IPS-20b (cell line): ENCODE measurements around the gene SND1.

ENCODE experiments used
- H3K27ac ChIP-seq: one replicate; pipeline ENCODE4 v1.5.1; 2013; ENCODE audit warnings: low read length
- H3K27me3 ChIP-seq: 2 replicates; pipeline ENCODE4 v1.6.1; 2013; ENCODE audit warnings: mild to moderate bottlenecking, low read length, inconsistent platforms; ENCODE audit not compliant: insufficient read depth
- H3K36me3 ChIP-seq: 2 replicates; pipeline ENCODE4 v1.6.1; 2013; ENCODE audit warnings: low read depth, mild to moderate bottlenecking, inconsistent platforms, low read length, moderate library complexity; ENCODE audit not compliant: insufficient read depth
- H3K4me1 ChIP-seq: 2 replicates; pipeline ENCODE4 v1.6.1; 2013; ENCODE audit warnings: mild to moderate bottlenecking, control low read depth, inconsistent platforms, low read length, moderate library complexity; ENCODE audit not compliant: insufficient read depth
- H3K4me3 ChIP-seq: 2 replicates; pipeline ENCODE4 v1.5.1; 2013; ENCODE audit warnings: mild to moderate bottlenecking, low read length, inconsistent platforms
- H3K9ac ChIP-seq: 2 replicates; pipeline ENCODE4 v1.6.1; 2013; ENCODE audit warnings: low read depth, mild to moderate bottlenecking, inconsistent platforms, low read length, moderate library complexity
- H3K9me3 ChIP-seq: 2 replicates; pipeline ENCODE4 v1.6.1; 2013; ENCODE audit warnings: mild to moderate bottlenecking, low read depth, low read length, inconsistent platforms; ENCODE audit not compliant: insufficient read depth

SND1 gene

DNA sequence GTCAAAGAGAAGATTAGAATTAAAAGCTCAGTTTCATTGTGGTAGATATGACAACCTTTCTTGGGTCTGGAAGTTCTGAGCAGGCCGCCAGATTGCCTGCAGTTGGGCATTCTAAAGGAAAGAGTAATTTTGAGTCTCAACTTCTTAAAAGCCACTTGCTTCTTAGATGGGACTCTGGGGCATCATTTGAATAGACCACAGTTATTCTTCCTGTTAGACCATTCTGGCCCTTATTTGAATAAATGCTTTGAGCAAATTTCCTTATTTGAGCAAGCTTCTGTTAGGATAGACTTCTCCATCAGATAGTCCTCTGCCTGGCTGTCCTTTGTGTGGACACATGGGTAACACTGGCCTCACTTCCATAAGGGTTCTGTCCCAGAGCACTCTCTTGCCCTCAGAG, 40.2 kb downstream of the SND1 start:
- no peaks in the 10 kb centered on the region for H3K9me3 ChIP-seq
- peaks cover 88% of the 10 kb centered on the region for H3K36me3 ChIP-seq
- no peak overlapping the region for H3K9ac ChIP-seq
- no peaks in the 10 kb centered on the region for H3K27me3 ChIP-seq
- no peaks in the 10 kb centered on the region for H3K4me1 ChIP-seq
- no peak overlapping the region for H3K27ac ChIP-seq
- H3K4me3 ChIP-seq, result no peak overlapping the region

DNA sequence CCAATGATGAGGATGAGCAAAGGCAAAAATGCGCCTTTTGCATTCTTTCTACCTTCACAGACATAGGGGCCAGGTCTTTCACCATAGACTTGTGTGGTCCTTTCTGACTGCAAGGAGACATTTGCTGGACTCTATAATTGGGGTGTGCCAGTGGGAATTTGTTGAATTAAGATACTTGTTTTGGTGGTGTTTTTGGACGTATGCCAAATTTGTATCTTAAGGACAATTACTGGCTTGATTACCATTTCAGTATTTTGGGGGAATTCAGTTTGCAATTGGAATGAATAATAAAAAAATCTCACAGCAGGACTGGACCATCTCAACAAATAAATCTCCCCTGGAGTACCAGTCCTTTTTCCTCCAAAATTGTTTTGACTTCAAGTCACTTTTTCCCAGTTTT, 47.9 kb downstream of the SND1 start:
- H3K36me3 ChIP-seq, result peaks cover 99% of the 10 kb centered on the region

DNA sequence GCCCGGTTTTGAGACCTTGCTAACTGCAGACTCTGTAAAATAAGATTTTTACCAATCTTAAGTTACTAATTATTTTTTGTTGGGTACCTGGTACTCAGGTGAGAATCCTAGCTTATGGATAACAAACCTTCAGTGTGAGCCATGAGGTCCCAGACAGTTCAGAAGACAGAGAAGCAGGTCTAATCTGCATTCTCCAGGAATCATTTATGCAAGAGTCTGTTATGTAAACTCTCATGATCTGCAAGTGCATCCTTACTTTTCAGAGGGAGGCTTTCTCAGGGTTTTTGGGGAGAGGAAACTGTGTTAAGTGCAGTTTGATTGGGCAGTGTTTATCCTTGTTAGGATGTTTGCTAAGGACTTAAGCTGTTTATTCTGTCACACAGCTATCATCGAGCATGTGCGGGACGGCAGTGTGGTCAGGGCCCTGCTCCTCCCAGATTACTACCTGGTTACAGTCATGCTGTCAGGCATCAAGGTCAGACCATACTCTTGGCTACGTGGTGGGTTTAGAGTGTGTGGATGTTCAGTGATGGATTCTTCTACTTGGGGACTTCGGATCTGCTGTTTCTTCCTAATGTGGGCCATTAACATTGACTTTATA, 50.2 kb downstream of the SND1 start:
- Histone ChIP-seq H3K9me3 (no peaks in the 10 kb centered on the region), H3K4me3 (no peak overlapping the region)

More for the DNA sequence above, 47.9 kb downstream of the SND1 start:
- H3K9ac ChIP-seq, result no peak overlapping the region
- H3K4me3 ChIP-seq, result no peak overlapping the region
- H3K27me3 ChIP-seq, result no peaks in the 10 kb centered on the region
- H3K9me3 ChIP-seq, result no peaks in the 10 kb centered on the region
- no peak overlapping the region for H3K27ac ChIP-seq
- H3K4me1 ChIP-seq, result no peaks in the 10 kb centered on the region

DNA sequence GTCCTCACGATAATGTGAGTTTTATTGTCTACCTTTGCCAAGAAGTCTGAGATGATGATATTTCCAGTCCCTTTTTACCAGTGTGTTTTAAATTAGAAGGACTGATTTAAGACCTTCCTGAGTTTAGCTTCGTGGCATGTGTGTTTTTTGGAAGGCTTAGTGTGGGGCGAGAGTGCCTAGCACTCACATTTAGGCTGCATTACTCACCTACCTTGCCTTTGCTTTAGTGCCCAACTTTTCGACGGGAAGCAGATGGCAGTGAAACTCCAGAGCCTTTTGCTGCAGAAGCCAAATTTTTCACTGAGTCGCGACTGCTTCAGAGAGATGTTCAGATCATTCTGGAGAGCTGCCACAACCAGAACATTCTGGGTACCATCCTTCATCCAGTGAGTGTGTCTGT, 50.9 kb downstream of the SND1 start:
- H3K36me3 ChIP-seq, result peaks cover 97% of the 10 kb centered on the region
- no peaks in the 10 kb centered on the region for H3K9me3 ChIP-seq
- no peaks in the 10 kb centered on the region for H3K4me1 ChIP-seq
- no peaks in the 10 kb centered on the region for H3K27me3 ChIP-seq
- H3K4me3 ChIP-seq, result no peak overlapping the region
- H3K9ac ChIP-seq, result no peak overlapping the region
- no peak overlapping the region for H3K27ac ChIP-seq

More for the DNA sequence above, 50.2 kb downstream of the SND1 start:
- H3K9ac ChIP-seq, result no peak overlapping the region
- no peaks in the 10 kb centered on the region for H3K4me1 ChIP-seq
- H3K36me3 ChIP-seq, result peaks cover 97% of the 10 kb centered on the region
- H3K27me3 ChIP-seq, result no peaks in the 10 kb centered on the region
- H3K27ac ChIP-seq, result no peak overlapping the region

DNA sequence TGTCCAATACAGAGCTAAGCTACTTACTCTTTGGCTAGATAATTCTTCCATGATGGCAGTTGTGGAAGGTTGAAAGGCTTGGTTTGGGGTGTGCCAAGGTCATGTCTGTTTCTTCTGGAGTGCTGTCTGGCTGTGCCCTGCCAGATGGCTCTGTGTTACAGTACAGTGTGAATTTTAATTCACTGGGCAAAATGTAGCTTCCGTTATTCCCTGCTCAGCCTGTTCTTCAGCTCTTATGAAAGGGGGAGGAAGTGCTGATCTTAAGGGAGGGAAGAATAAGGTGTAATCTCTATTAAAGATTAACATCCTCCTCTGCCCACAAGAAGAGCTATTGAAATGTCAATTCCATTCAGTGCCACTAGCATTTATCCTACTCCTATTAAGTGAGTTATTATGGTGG, 52.2 kb downstream of the SND1 start:
- H3K4me3 ChIP-seq, result no peak overlapping the region
- H3K4me1 ChIP-seq, result no peaks in the 10 kb centered on the region
- no peaks in the 10 kb centered on the region for H3K9me3 ChIP-seq
- no peak overlapping the region for H3K27ac ChIP-seq
- no peak overlapping the region for H3K9ac ChIP-seq
- H3K36me3 ChIP-seq, result peaks cover 92% of the 10 kb centered on the region
- H3K27me3 ChIP-seq, result no peaks in the 10 kb centered on the region

DNA sequence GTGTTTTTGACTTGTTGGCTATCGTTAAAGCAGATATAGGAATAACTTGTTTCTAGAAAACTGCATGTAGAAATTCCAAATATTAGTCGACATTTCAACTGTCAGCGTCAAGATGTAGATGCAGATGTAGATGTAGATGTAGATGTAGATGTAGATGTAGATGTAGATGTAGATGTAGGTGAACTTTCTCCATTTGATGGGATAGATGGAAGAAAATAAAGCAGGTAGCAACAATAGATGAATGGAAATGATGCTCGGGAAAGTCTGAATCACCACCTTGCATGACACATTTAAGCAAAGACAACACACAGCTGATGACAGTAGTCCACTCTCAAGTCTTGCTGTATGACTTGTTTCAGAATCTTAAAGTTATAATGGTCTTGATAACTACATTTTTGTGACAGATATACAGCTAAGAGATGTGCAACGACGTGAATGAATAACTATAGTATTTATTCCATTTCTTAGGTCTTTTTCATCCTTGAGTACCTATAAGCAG, 53.5 kb downstream of the SND1 start:
- H3K27me3 ChIP-seq, result no peaks in the 10 kb centered on the region
- no peak overlapping the region for H3K27ac ChIP-seq
- no peak overlapping the region for H3K9ac ChIP-seq
- no peaks in the 10 kb centered on the region for H3K4me1 ChIP-seq
- H3K36me3 ChIP-seq, result peaks cover 92% of the 10 kb centered on the region
- H3K4me3 ChIP-seq, result no peak overlapping the region
- H3K9me3 ChIP-seq, result no peaks in the 10 kb centered on the region

DNA sequence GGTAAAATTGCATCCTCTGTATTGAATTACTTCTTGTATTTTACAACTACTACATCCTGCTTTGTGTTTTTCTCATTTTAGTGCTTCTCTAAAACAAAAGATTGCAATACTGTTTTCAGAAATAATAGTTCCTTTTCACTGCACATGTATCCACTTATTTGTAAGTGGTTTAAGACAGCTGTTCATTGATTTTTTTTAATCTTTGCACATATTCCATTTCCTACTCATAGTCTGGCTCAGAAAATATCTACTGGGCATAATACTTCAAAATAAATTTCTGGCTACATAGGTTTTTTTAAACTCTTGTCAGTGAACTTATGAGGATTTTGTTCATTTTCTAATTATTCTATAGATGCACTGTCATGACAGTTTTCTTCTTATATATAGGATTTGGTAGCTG, 54.8 kb downstream of the SND1 start:
- Histone ChIP-seq H3K27me3 (no peaks in the 10 kb centered on the region), H3K4me3 (no peak overlapping the region), H3K9ac (no peak overlapping the region), H3K36me3 (peaks cover 92% of the 10 kb centered on the region), H3K27ac (no peak overlapping the region), H3K9me3 (peaks cover 7% of the 10 kb centered on the region), H3K4me1 (no peaks in the 10 kb centered on the region)

DNA sequence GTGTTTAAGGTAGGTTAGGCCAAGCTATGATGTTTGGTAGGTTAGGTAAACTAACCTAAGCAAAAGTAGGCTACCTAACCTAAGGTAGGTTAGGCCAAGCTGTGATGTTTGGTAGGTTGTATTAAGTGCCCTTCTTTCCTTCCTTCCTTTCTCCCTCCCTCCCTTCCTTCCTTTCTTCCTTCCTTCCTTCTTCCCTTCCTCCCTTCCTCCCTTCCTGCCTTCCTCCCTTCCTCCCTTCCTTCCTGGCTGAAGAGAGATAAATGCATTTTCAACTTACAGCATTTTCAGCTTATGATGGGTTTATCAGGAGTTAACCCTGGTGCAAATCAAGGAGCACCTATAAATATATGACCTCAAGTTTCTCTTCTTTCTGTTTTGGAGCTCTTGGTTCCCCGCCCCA, 56.2 kb downstream of the SND1 start:
- Histone ChIP-seq H3K36me3 (peaks cover 92% of the 10 kb centered on the region), H3K4me1 (no peaks in the 10 kb centered on the region), H3K27me3 (no peaks in the 10 kb centered on the region), H3K4me3 (no peak overlapping the region), H3K9me3 (peaks cover 7% of the 10 kb centered on the region), H3K27ac (no peak overlapping the region), H3K9ac (no peak overlapping the region)

DNA sequence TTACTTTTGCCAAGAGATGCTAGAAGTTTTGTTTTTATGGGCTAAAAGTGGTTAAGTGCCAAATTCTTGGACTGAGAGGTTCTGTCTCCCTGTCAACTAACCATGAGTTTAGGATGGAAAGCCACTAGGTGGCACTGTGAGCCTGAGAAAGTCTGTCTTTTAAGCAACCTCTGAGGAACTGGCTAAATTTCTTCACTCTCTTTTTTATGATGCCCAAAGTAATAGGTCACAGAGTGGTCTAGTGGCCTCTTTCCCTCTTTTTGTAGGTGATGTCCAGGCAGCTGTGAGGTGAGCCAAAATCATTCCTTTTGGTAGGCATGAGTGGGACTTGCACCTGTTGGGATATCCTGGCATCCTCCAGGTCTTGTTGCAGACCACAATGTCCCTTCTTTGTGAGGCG, 56.8 kb downstream of the SND1 start:
- H3K9me3 ChIP-seq, result peaks cover 7% of the 10 kb centered on the region
- H3K27me3 ChIP-seq, result no peaks in the 10 kb centered on the region
- no peaks in the 10 kb centered on the region for H3K4me1 ChIP-seq
- no peak overlapping the region for H3K4me3 ChIP-seq
- no peak overlapping the region for H3K27ac ChIP-seq
- peaks cover 92% of the 10 kb centered on the region for H3K36me3 ChIP-seq
- no peak overlapping the region for H3K9ac ChIP-seq

DNA sequence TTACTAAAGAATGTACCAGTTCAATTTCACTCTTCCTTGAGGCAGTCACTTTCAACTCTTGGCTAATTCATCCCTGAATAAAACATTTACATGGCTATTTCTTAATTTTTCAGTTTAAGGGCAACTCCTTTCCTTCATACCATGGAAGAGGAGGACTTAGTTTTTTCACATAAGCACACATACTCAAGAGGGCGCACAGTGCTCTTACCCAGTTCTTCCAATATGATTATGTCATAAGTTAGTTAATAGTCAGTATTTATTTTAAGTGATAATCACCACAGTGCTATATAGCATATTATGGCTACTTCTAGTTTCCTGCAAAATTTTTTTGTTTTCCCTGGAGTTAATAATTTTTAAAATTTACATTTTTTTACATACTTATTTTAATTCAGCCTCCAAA, 58.6 kb downstream of the SND1 start:
- H3K4me3 ChIP-seq, result no peak overlapping the region
- no peaks in the 10 kb centered on the region for H3K27me3 ChIP-seq
- H3K4me1 ChIP-seq, result no peaks in the 10 kb centered on the region
- peaks cover 7% of the 10 kb centered on the region for H3K9me3 ChIP-seq
- H3K9ac ChIP-seq, result no peak overlapping the region
- peaks cover 85% of the 10 kb centered on the region for H3K36me3 ChIP-seq
- H3K27ac ChIP-seq, result no peak overlapping the region

DNA sequence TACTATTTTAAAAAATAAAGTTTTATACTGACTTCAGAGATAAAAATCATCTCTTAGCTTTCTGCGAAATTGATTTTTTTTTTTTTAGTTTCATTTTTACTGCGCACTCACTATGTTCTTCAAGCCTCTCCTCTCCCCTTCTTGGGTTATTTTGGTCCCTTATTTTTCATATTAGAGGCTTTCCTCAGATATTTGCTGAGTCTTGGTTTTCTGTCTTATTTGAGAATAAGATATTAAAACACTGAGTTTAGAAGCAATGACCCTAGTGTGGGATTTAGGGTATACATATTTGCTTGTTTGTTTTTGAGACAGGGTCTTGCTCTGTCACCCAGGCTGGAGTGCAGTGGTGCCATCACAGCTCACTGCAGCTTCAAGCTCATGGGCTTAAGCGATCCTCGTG, 59.9 kb downstream of the SND1 start:
- Histone ChIP-seq H3K9me3 (peaks cover 7% of the 10 kb centered on the region), H3K36me3 (peaks cover 80% of the 10 kb centered on the region), H3K4me3 (no peak overlapping the region), H3K9ac (no peak overlapping the region), H3K27ac (no peak overlapping the region), H3K4me1 (no peaks in the 10 kb centered on the region), H3K27me3 (no peaks in the 10 kb centered on the region)

DNA sequence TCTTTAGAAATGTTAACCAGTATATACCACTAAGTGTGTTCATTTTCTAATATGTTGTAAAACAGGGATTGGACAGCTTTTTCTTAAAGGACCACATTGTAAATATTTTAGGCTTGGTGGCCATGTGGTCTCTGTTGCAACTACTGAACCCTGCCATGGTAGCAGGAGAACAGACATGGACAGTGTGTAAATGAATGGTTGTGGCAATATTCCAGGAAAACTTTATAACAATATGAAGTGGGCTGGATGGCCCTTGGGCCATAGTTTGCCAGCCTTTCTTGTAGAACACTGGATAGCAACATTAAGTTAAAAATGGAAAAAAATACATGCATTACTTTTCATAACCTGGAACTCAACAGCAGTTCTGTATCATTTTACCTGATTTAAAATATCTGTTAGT, 61.0 kb downstream of the SND1 start:
- Histone ChIP-seq H3K27ac (no peak overlapping the region), H3K4me3 (no peak overlapping the region), H3K36me3 (peaks cover 77% of the 10 kb centered on the region), H3K9ac (no peak overlapping the region), H3K27me3 (no peaks in the 10 kb centered on the region), H3K9me3 (peaks cover 7% of the 10 kb centered on the region), H3K4me1 (no peaks in the 10 kb centered on the region)
